Pericardium fibroblast (primary cell): ENCODE data around the gene ZNF28. TPM values are rescaled to one million over a fixed set of nuclear protein-coding genes. Genes with fewer than 3 reads are reported as not detected.

ENCODE experiments used
- total RNA-seq: library from RNA; depleted of rRNA; stranded (reverse); fragments of >200 nt; gene quantifications from 2 replicates; pipeline ENCODE4 v1.2.3, GENCODE V29; 2015

ZNF28 gene
- 4.7 and 6.1 TPM in 2 replicates for total RNA-seq

DNA sequence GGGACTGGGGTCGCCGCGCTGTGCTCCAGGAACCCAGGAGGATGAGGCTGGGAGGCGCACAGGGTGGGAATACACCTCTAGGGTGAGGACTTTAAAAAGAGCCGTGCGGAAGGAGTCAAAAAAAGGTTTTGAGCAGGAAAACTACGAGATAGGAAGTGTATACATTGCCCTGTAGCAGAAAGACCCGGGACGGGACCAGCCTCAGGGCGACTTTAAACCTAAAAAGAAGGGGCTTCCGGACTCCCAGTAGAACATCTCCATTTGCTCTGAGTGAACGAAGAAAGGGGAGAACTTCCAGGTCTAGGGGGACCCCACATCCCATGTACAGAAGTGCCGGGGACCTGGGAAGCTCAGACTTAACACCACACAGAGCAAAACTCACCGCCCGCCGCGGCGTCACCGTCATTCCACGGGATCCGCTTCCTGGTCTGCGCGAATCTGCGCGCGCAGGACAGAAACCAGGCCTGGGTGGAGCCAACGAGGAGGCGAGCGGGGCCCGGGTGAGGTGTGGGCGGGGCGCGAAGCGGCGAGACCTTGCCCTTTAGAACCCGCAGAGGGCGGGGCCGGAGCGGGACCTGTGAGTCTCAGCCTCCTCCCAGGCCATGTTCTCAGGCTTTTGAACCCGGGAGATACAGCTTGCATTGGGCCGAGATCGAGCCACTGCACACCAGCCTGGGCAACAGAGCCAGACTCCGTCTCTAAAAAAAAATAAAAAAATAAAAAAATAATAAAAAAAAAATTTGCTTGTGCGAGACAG is at the start of gene ZNF28:
Gene ZNF28 (minus strand): TSS at position 430 of the 757 bp plus-strand sequence. CDS start 3,675 bp downstream, outside the sequence.

DNA sequence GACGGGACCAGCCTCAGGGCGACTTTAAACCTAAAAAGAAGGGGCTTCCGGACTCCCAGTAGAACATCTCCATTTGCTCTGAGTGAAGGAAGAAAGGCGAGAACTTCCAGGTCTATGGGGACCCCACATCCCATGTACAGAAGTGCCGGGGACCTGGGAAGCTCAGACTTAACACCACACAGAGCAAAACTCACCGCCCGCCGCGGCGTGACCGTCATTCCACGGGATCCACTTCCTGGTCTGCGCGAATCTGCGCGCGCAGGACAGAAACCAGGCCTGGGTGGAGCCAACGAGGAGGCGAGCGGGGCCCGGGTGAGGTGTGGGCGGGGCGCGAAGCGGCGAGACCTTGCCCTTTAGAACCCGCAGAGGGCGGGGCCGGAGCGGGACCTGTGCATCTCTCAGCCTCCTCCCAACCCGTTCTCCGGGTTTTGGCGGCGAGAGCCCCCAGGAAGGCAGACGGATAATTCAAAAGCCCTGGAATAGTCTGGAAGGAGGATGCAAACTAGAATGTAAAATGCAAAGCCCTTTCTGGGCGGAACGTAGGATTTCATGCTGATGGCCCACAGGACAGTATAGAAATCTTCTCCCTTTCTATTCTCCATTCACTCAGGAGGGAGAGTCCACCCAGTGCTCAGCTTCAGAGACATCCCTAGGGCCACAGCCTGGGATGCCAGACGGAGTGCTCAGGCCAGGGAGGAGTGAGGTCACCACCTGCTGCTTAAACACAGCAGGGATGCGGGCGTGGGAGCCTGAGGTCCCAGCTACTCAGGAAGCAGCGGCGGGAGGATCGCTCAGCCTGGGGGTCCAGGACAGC is 36.2 kb upstream of the ZNF28 start, which contains the start of gene ZNF468:
Gene ZNF468 (minus strand): TSS at position 242 of the 814 bp plus-strand sequence. CDS start 3,347 bp downstream, outside the sequence.

DNA sequence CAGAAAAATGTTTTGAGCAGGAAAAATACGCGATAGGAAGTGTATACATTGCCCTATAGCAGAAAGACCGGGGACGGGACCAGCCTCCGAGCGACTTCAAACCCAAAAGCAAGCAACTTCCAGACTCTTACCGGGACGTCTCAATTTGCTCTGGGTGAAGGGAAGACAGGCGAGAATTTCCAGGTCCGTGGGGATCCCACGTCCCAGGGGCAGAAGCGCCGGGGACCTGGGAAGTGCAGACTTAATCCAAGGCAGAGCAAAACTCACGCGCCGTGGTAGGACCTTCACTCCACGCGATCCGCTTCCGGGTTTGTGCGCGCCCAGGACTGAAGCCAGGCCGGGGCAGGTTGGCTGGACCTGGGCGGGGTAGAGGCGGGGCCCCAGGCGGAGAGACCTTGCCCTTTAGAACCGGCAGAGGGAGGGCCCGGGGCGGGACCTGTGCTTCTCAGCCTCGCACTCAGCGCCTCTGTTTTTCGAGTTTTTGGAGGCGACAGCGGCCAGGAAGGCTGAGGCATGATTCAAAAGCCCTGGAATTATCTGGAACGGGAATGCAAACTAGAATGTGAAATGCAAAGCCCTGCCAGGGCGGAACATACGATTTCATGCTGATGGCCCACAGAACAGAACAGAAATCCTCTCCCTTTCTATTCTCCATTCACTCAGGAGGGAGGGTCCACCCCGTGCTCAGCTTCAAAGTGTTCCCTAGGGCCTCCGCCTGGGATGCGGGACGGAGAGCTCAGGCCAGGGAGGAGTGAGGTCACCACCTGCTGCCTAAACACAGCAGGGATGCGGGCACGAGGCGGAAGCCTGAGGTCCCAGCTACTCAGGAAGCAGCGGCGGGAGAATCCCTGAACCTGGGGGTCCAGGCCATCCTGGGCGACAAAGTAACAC is 34.7 kb downstream of the ZNF28 start, which contains the start of gene ZNF600:
Gene ZNF600 (minus strand): TSS at position 328 of the 891 bp plus-strand sequence. CDS start 7,903 bp downstream, outside the sequence.

Other genes with a start within 250 kb of the ZNF28 start
- gene ZNF83, start 183.3 kb downstream of the ZNF28 start, total RNA-seq, result 11.6 and 27.3 TPM in 2 replicates
- 3.7 and 9.4 TPM in 2 replicates for gene ZNF611, start 86.6 kb downstream of the ZNF28 start, total RNA-seq
- 1.4 and 2.3 TPM in 2 replicates for gene ZNF600, start 34.8 kb downstream of the ZNF28 start, total RNA-seq
- gene ZNF468, start 36.0 kb upstream of the ZNF28 start, total RNA-seq, result 7.2 and 8.2 TPM in 2 replicates
- 4.1 and 5.5 TPM in 2 replicates for gene ZNF320, start 76.0 kb upstream of the ZNF28 start, total RNA-seq
- gene ZNF888, start 101.8 kb upstream of the ZNF28 start, total RNA-seq, result 0.68 and 1.4 TPM in 2 replicates
- gene ZNF816, start 141.2 kb upstream of the ZNF28 start, total RNA-seq, result 2.7 and 4.7 TPM in 2 replicates
- gene ERVV-1, start 192.3 kb upstream of the ZNF28 start, total RNA-seq, result not detected in 2 replicates
- gene ERVV-2, start 223.1 kb upstream of the ZNF28 start, total RNA-seq, result not detected in 2 replicates